ENCODE measurements around the gene NRTN. TPM values are rescaled to one million over a fixed set of nuclear protein-coding genes. Genes with fewer than 3 reads are reported as not detected.

NRTN gene
- total and polyA plus RNA-seq, 2 donors = 1.7 to 4.0 TPM

GRCh38 chr19:5827891-5828660, 23.2 kb downstream of the NRTN start:
- WGBS = under 1% methylated on average over 91 of the region's 91 CpGs
- DNase-seq (ENCODE audit: low read depth in 6 of 9, low spot score in 9 of 9) = peak; percentile 72 to 92 (median 83)
- H3K9me3 ChIP-seq (ENCODE audit: control insufficient read depth in 2 of 2, insufficient read depth in 1 of 2, low read length in 1 of 2) = peaks cover 0 to 9% of the 10 kb centered on the region in 2 donors
- H3K27me3 ChIP-seq (ENCODE audit: control insufficient read depth in 2 of 2, insufficient read depth in 1 of 2, low read length in 1 of 2) = peaks cover 7 to 35% of the 10 kb centered on the region in 2 donors
- H3K27ac ChIP-seq (ENCODE audit: low read depth in 1 of 2, low read length in 1 of 2) = peak overlapping the region; percentile 68 to 87
- H3K4me1 ChIP-seq (ENCODE audit: control insufficient read depth in 2 of 2, insufficient read depth in 2 of 2, low read length in 2 of 2) = peaks cover 24 to 34% of the 10 kb centered on the region in 2 donors
- no peaks in the 10 kb centered on the region for H3K36me3 ChIP-seq (ENCODE audit: control insufficient read depth in 2 of 2, insufficient read depth in 2 of 2, low read length in 1 of 2)
- peak overlapping the region; percentile 54 to 60 for H3K4me3 ChIP-seq (ENCODE audit: low read length in 2 of 2)

GRCh38 chr19:5828661-5829566, 24.0 kb downstream of the NRTN start:
- H3K27ac ChIP-seq (ENCODE audit: low read depth in 1 of 2, low read length in 1 of 2) = peak overlapping the region; percentile 68 to 87
- no peaks in the 10 kb centered on the region for H3K36me3 ChIP-seq (ENCODE audit: control insufficient read depth in 2 of 2, insufficient read depth in 2 of 2, low read length in 1 of 2)
- H3K27me3 ChIP-seq (ENCODE audit: control insufficient read depth in 2 of 2, insufficient read depth in 1 of 2, low read length in 1 of 2) = peaks cover 7 to 31% of the 10 kb centered on the region in 2 donors
- WGBS = 5% methylated on average over 47 of the region's 47 CpGs
- peaks cover 0 to 9% of the 10 kb centered on the region in 2 donors for H3K9me3 ChIP-seq (ENCODE audit: control insufficient read depth in 2 of 2, insufficient read depth in 1 of 2, low read length in 1 of 2)
- peak in 3 of 9 donors; percentile 9 to 50 (median 23) for DNase-seq (ENCODE audit: low read depth in 6 of 9, low spot score in 9 of 9)
- H3K4me1 ChIP-seq (ENCODE audit: control insufficient read depth in 2 of 2, insufficient read depth in 2 of 2, low read length in 2 of 2) = peaks cover 24 to 34% of the 10 kb centered on the region in 2 donors
- H3K4me3 ChIP-seq (ENCODE audit: low read length in 2 of 2) = peak overlapping the region; percentile 54 to 60

GRCh38 chr19:5829567-5830310, 24.9 kb downstream of the NRTN start:
- 85% methylated on average over 34 of the region's 34 CpGs for WGBS

GRCh38 chr19:5831159-5831558, 26.3 kb downstream of the NRTN start:
- H3K36me3 ChIP-seq (ENCODE audit: control insufficient read depth in 2 of 2, insufficient read depth in 2 of 2, low read length in 1 of 2) = no peaks in the 10 kb centered on the region
- no peak overlapping the region for H3K27ac ChIP-seq (ENCODE audit: low read depth in 1 of 2, low read length in 1 of 2)
- H3K27me3 ChIP-seq (ENCODE audit: control insufficient read depth in 2 of 2, insufficient read depth in 1 of 2, low read length in 1 of 2) = peaks cover 11 to 27% of the 10 kb centered on the region in 2 donors
- H3K4me1 ChIP-seq (ENCODE audit: control insufficient read depth in 2 of 2, insufficient read depth in 2 of 2, low read length in 2 of 2) = peaks cover 23 to 32% of the 10 kb centered on the region in 2 donors
- no peak overlapping the region for H3K4me3 ChIP-seq (ENCODE audit: low read length in 2 of 2)
- DNase-seq (ENCODE audit: low read depth in 6 of 9, low spot score in 9 of 9) = no peak
- H3K9me3 ChIP-seq (ENCODE audit: control insufficient read depth in 2 of 2, insufficient read depth in 1 of 2, low read length in 1 of 2) = peaks cover 0 to 9% of the 10 kb centered on the region in 2 donors
- WGBS = 96% methylated on average over 9 of the region's 9 CpGs

More at GRCh38 chr19:5829567-5830310, 24.9 kb downstream of the NRTN start:
- Histone ChIP-seq H3K4me1 (ENCODE audit: control insufficient read depth in 2 of 2, insufficient read depth in 2 of 2, low read length in 2 of 2) (peaks cover 24 to 34% of the 10 kb centered on the region in 2 donors), H3K9me3 (ENCODE audit: control insufficient read depth in 2 of 2, insufficient read depth in 1 of 2, low read length in 1 of 2) (peaks cover 0 to 9% of the 10 kb centered on the region in 2 donors), H3K36me3 (ENCODE audit: control insufficient read depth in 2 of 2, insufficient read depth in 2 of 2, low read length in 1 of 2) (no peaks in the 10 kb centered on the region), H3K27ac (ENCODE audit: low read depth in 1 of 2, low read length in 1 of 2) (no peak overlapping the region), H3K4me3 (ENCODE audit: low read length in 2 of 2) (no peak overlapping the region), H3K27me3 (ENCODE audit: control insufficient read depth in 2 of 2, insufficient read depth in 1 of 2, low read length in 1 of 2) (peaks cover 9 to 29% of the 10 kb centered on the region in 2 donors)
- DNase-seq (ENCODE audit: low read depth in 6 of 9, low spot score in 9 of 9) = no peak

- 96% methylated on average over 22 of the region's 22 CpGs for WGBS
- DNase-seq (ENCODE audit: low read depth in 6 of 9, low spot score in 9 of 9) = no peak
- H3K4me1 ChIP-seq (ENCODE audit: control insufficient read depth in 2 of 2, insufficient read depth in 2 of 2, low read length in 2 of 2) = peaks cover 14 to 23% of the 10 kb centered on the region in 2 donors
Observed at GRCh38 chr19:5832061-5832460, 27.2 kb downstream of the NRTN start.

GRCh38 chr19:5832527-5833216, 27.8 kb downstream of the NRTN start:
- WGBS = 96% methylated on average over 6 of the region's 6 CpGs
- DNase-seq (ENCODE audit: low read depth in 6 of 9, low spot score in 9 of 9) = no peak
- Histone ChIP-seq H3K27ac (ENCODE audit: low read depth in 1 of 2, low read length in 1 of 2) (no peak overlapping the region), H3K4me1 (ENCODE audit: control insufficient read depth in 2 of 2, insufficient read depth in 2 of 2, low read length in 2 of 2) (peaks cover 11 to 18% of the 10 kb centered on the region in 2 donors), H3K4me3 (ENCODE audit: low read length in 2 of 2) (no peak overlapping the region), H3K27me3 (ENCODE audit: control insufficient read depth in 2 of 2, insufficient read depth in 1 of 2, low read length in 1 of 2) (peaks cover 11 to 27% of the 10 kb centered on the region in 2 donors), H3K36me3 (ENCODE audit: control insufficient read depth in 2 of 2, insufficient read depth in 2 of 2, low read length in 1 of 2) (no peaks in the 10 kb centered on the region), H3K9me3 (ENCODE audit: control insufficient read depth in 2 of 2, insufficient read depth in 1 of 2, low read length in 1 of 2) (no peaks in the 10 kb centered on the region)

More at GRCh38 chr19:5832061-5832460, 27.2 kb downstream of the NRTN start:
- peaks cover 11 to 27% of the 10 kb centered on the region in 2 donors for H3K27me3 ChIP-seq (ENCODE audit: control insufficient read depth in 2 of 2, insufficient read depth in 1 of 2, low read length in 1 of 2)
- H3K36me3 ChIP-seq (ENCODE audit: control insufficient read depth in 2 of 2, insufficient read depth in 2 of 2, low read length in 1 of 2) = no peaks in the 10 kb centered on the region
- no peak overlapping the region for H3K4me3 ChIP-seq (ENCODE audit: low read length in 2 of 2)
- H3K9me3 ChIP-seq (ENCODE audit: control insufficient read depth in 2 of 2, insufficient read depth in 1 of 2, low read length in 1 of 2) = peaks cover 0 to under 1% of the 10 kb centered on the region in 2 donors
- H3K27ac ChIP-seq (ENCODE audit: low read depth in 1 of 2, low read length in 1 of 2) = no peak overlapping the region

- DNase-seq (ENCODE audit: low read depth in 6 of 9, low spot score in 9 of 9) = no peak
- Histone ChIP-seq H3K9me3 (ENCODE audit: control insufficient read depth in 2 of 2, insufficient read depth in 1 of 2, low read length in 1 of 2) (no peaks in the 10 kb centered on the region), H3K36me3 (ENCODE audit: control insufficient read depth in 2 of 2, insufficient read depth in 2 of 2, low read length in 1 of 2) (no peaks in the 10 kb centered on the region), H3K27ac (ENCODE audit: low read depth in 1 of 2, low read length in 1 of 2) (no peak overlapping the region), H3K4me1 (ENCODE audit: control insufficient read depth in 2 of 2, insufficient read depth in 2 of 2, low read length in 2 of 2) (peaks cover 0 to 8% of the 10 kb centered on the region in 2 donors), H3K4me3 (ENCODE audit: low read length in 2 of 2) (no peak overlapping the region), H3K27me3 (ENCODE audit: control insufficient read depth in 2 of 2, insufficient read depth in 1 of 2, low read length in 1 of 2) (peaks cover 7 to 10% of the 10 kb centered on the region in 2 donors)
- 51% methylated on average over 15 of the region's 15 CpGs for WGBS
Observed at GRCh38 chr19:5837761-5838352, 33.0 kb downstream of the NRTN start.
